Stimulated activated naive CD4-positive, alpha-beta T cell treated with Interleukin-2 at 50 U/mL for 16 hours (primary cell): ENCODE measurements around the gene FRMD5.
A peak's percentile ranks its signal among the peaks of the same experiment; 100 is the strongest.
"Not testable (repeated sequence)": the region's sequence is repeated elsewhere in the genome, so short reads cannot be mapped to it uniquely, and the experiment has no call there.

Source experiments
- DNase-seq: peaks from one replicate; lab custom pipeline; 2025; lab: John Stamatoyannopoulos, UW

The FRMD5 gene

GRCh38 chr15:44195151-44195740 is at the start of gene FRMD5:
Gene FRMD5 (minus strand): TSS chr15:44195271.
- peak; percentile 85 for DNase-seq

GRCh38 chr15:44243829-44244228 is 48.8 kb upstream of the FRMD5 start:
- no peak for DNase-seq

GRCh38 chr15:44243141-44243540 is 48.1 kb upstream of the FRMD5 start:
- no peak for DNase-seq

- no peak for DNase-seq
These were observed 36.8 kb upstream of the FRMD5 start for GRCh38 chr15:44231842-44232241.

GRCh38 chr15:44229301-44229700 is 34.2 kb upstream of the FRMD5 start:
- not testable (repeated sequence) for DNase-seq

GRCh38 chr15:44227584-44227983 is 32.5 kb upstream of the FRMD5 start:
- DNase-seq, result no peak

- DNase-seq, result not testable (repeated sequence)
These were observed 31.9 kb upstream of the FRMD5 start for GRCh38 chr15:44227001-44227400.

- DNase-seq, result no peak
These were observed 27.4 kb upstream of the FRMD5 start for GRCh38 chr15:44222478-44222877.

- DNase-seq, result no peak
These were observed 24.0 kb upstream of the FRMD5 start for GRCh38 chr15:44219073-44219472.

GRCh38 chr15:44216958-44217357 is 21.9 kb upstream of the FRMD5 start:
- no peak for DNase-seq

GRCh38 chr15:44215594-44215993 is 20.5 kb upstream of the FRMD5 start:
- DNase-seq, result no peak

GRCh38 chr15:44208956-44209355 is 13.9 kb upstream of the FRMD5 start:
- no peak for DNase-seq

GRCh38 chr15:44207643-44208042 is 12.6 kb upstream of the FRMD5 start:
- DNase-seq, result no peak

GRCh38 chr15:44199393-44199792 is 4.3 kb upstream of the FRMD5 start:
- DNase-seq, result no peak

GRCh38 chr15:44194323-44195150 is 534 bp downstream of the FRMD5 start:
- peak; percentile 23 for DNase-seq

- no peak for DNase-seq
These were observed 1.3 kb downstream of the FRMD5 start for GRCh38 chr15:44193651-44194322.

- DNase-seq, result no peak
These were observed 6.3 kb downstream of the FRMD5 start for GRCh38 chr15:44188795-44189194.

- DNase-seq, result no peak
These were observed 8.4 kb downstream of the FRMD5 start for GRCh38 chr15:44186705-44187104.

GRCh38 chr15:44183363-44183762 is 11.7 kb downstream of the FRMD5 start:
- DNase-seq, result no peak

- no peak for DNase-seq
These were observed 13.7 kb downstream of the FRMD5 start for GRCh38 chr15:44181410-44181809.

GRCh38 chr15:44177139-44177538 is 17.9 kb downstream of the FRMD5 start:
- no peak for DNase-seq

- no peak for DNase-seq
These were observed 21.3 kb downstream of the FRMD5 start for GRCh38 chr15:44173813-44174212.

GRCh38 chr15:44163370-44163769 is 31.7 kb downstream of the FRMD5 start:
- no peak for DNase-seq
